Renal cortical epithelial cell (primary cell): Measurements from ENCODE around the gene FTCDNL1. TPM values are rescaled to one million over a fixed set of nuclear protein-coding genes. Genes with fewer than 3 reads are reported as not detected.

Experiments used
- DNase-seq: peaks from one replicate; pipeline ENCODE4 v3.0.0-alpha.2; 2011; ENCODE audit warnings: low read depth
- total RNA-seq: library from RNA; depleted of rRNA; stranded (reverse); fragments of >200 nt; gene quantifications from 2 replicates; pipeline ENCODE4 v1.2.3, GENCODE V29; 2014

Gene FTCDNL1
- total RNA-seq, 1 donor from 2014 or later = 2.8 TPM

DNA sequence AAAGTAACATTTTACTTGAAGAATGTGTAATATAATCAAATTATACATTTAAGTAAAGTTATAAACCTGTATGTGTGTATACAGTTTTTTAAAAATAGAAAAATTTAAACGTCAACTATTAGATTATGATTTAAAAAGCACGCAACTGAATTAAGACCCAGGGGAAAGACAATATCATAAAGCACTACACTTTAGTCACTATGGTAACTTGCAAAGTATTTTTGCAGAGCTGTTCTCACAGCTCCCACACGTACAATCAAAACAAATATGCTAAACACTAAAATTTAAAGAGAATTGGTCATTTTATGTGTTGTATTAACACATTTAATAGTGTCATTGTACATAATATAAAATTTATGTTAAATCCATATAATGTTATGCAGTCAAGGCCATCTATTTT is 59.7 kb downstream of the FTCDNL1 start:
- no peak for DNase-seq

DNA sequence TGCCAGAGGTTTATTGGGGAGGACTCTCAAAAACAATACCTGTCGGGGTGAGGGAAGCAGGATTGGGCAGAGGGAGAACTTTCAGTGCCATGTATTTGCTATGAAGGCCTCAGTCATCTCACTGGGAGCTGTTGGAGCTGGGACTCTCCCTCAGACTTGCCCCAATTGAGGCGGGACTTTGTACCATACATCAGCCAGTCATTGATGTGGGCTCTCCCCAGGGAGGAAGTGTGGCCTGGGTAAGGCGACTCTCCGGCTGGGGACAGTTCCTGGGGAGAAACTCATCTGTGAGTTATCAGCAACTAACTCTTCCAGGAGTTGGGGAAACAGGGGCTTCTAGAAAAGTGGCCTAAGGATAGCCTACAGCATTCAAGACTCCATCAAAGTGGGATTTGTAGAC is 66.5 kb downstream of the FTCDNL1 start:
- no peak for DNase-seq

DNA sequence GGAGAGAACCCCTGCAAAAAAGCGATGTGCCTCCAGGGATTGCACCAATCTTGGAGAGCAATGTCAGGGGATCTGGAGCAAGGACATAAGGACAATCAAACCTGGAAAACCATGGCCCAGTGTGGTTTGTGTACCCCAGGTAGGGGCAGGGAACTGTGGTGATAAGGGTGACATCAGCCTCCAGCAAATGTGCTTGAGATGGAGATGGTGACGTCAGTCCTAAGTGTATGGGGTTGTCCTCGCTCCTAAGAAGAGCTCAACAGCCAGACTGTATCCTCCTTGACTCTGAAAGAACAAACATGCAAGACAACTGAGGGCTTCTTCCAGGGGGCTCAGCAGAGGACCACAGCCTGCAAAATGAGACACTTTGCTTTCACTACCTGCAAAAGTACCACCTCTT is 71.4 kb downstream of the FTCDNL1 start:
- no peak for DNase-seq

DNA sequence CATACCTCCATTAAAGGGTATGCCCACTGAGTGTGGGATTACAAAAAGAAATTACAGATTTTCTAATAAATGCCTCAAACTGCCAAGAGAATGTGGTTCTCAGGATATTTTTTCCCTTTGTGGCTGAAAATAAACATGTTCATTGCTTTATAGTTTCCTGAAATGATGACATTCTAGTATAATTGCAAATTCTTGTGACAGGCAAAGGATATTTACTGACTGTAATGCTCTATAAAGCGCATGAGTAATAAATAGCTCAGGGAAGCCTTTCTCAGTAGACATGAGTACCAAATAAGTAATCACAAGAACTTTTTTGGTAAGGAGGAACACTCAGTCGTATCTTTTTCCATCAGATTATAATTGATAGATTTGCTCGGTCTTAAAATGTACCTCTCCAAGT is 72.3 kb downstream of the FTCDNL1 start:
- DNase-seq = no peak

DNA sequence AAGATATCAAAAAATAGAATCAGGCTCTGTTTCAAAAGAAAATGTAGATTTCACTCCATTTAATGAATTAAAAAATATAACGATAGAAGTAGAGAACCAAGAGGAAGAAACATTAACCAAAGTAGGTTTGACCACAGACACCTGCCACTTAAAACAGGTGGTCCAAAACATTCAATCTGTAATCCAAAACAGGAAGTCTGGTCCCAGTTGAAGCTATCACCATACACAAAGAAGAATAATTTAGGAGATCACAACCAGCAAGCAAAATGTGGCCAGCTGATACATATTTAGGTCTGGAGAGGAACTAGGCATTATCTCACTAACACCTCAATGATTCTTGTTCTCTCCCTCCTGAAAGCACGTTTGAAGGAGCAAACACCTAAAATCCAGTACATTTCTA is 73.1 kb downstream of the FTCDNL1 start:
- no peak for DNase-seq

DNA sequence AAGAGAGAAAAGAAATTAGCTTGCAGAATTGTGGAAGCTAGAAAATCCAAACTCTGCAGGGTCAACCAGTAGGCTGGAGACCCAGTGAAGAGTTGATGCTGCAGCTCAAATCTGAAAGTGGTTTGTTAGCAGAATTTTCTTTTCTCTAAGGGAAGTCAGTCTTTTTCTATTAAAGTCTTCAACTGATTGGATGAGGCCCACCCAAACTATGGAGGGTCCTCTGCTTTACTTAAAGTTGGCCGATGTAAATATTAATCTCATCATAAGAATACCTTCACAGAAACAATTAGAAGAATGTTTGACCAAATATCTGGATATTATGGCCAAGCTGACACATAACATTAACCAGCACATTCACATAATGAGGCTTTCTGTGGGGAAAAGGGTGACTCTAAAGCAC is 73.7 kb downstream of the FTCDNL1 start:
- no peak for DNase-seq

DNA sequence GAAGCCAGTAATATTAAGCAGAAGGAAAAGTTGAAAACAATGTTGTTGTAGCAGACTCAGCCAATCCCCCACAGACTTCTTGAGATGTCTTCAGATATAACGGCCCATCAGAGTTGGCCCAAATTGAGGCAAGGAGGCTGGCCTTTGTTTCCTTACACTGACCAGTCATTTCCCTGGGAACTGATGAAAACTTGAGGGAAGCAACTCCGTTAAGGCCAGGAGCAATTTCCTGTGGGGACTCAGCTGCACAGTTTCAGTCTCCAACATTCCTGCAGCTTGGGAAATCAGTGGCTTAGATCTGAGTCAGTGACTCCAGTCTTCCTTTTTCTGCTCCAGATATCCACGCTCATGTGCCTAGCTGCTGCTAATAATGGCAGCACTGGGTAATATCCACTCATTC is 75.7 kb downstream of the FTCDNL1 start:
- no peak for DNase-seq

DNA sequence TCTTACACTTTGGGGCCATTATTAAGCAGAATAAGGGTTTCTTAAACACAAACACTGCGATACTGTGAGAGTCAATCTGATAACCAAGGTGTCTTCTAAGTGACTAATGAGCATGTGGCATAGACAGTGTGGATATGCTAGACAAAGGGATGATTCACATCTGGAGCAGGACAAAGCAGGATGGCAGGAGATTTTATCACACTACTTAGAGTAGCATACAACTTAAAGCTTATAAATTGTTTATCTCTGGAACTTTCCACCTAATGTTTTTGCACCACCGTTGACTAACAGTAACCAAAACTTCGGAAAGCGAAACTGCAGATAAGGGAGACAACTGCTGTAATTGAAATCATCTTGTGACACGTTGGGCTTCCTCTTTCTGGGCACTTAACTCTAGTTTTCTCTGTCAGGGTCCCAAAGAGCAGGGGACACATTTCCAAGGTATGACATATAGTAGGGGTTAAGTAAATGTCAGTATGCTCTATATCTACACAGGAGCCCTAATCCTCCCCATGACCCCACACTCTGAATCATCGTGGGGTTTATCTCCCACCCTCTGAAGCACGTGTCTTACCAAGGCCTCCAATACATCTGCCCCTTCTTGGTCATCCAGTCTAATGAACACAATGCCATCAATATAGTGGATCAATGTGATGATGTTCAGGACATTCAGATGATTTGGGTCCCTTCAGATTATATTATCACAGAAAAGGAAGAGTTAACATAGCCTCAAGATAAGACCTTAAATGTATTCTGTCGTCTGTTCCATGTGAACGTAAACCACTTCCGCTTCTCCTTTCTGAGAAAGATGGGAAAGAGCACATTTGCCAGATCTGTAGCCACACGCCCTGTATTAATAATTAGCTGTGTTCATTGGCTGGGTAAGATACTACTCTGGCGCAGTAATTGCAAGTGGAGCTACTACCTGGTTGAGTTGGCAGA is 78.7 kb downstream of the FTCDNL1 start:
- DNase-seq = no peak

DNA sequence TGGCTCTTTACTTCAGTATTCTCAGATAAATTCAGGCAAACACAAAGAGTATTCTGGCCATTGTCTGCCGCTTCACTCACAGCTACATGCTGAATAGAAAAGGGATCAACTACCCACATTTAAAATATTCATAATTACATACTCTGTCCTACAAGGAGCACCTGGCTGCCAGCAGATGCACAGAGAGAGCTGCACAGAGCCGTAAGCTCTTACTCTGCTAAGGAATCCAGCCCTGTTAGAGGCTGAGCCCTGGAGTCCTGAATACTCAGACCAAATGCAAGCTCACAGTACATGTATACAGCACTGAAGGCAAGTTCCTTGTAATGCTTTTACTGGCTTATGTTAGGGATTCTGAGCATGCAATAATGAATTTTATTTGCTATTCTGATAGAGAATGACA is 80.3 kb downstream of the FTCDNL1 start:
- DNase-seq = no peak

DNA sequence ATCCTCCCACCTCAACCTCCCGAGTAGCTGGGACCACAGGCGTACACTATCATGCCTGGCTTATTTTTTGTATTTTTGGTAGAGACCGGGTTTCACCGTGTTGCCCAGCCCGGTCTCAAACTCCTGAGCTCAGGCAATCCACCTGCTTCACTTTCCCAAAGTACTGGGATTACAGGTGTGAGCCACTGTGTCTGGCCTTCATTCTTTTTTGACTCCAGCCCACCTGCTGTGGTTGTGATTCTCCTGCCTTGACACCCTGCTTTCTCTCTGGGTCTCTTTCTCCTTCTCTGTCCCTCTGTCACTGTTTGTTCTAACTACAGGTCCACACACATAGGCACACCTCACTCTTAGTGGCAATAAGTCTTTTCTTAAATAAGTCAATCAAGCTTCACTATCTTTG is 85.3 kb downstream of the FTCDNL1 start:
- no peak for DNase-seq

DNA sequence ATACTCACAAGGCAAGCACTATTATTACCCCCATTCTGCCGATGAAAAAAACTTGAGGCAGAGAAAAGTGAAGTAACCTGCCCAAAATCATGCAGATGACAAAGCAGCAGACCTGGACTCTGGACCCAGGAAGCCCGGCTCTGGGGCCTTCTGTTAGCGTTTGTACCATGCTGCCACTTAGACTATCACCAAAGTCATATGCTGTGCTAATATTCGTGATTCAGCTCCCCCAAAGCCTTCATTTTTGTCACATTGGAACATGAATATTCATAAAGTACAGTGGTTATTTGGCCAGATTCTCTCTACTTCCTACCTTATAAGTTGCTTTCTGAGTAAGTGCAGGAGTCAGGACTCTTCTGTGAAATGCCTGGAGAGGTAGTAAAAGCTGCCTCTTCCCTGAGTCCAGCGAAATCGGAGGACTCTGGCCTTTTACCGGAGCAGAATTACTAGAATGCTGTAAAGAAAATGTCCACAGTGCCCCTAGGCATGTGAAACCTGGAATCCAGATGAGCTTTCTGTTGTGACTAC is 86.7 kb downstream of the FTCDNL1 start:
- DNase-seq = no peak

DNA sequence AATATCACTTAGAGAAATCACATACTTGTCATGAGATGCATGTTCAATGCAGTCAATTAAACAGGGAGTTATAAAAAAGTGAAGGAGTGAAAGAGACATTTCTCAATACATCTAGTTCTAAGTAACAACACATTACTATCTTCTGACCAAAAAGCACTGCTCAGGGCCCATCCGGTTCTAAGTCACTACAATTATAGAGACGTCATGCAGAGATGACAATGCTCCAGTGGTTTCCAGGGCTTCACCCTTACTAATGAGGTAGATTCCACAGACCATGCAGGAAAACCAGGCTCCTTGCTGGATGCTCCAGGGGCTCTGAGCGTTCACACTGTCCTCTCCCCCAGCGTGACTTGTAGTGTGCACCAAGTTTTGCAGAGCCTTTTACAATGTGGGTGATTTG is 88.0 kb downstream of the FTCDNL1 start:
- no peak for DNase-seq

DNA sequence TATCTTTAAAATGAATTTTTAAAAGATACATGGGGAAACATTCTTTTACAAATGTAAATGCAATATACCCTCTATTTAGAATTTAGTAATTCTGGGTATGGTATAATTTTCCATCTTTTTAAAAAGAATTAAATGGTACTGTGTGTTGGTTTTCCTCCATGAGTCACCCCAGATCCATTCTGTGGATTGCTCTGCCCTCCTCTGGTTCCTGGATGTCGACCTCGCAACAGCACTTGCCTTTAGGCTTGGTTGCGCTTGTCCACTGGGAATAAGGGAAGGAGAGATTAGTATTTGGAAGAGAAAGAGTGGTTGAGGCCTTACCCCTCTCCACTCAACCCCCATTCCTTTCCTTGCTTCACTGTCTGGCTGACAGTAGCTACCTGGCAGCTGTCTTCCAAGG is 90.4 kb downstream of the FTCDNL1 start:
- no peak for DNase-seq

DNA sequence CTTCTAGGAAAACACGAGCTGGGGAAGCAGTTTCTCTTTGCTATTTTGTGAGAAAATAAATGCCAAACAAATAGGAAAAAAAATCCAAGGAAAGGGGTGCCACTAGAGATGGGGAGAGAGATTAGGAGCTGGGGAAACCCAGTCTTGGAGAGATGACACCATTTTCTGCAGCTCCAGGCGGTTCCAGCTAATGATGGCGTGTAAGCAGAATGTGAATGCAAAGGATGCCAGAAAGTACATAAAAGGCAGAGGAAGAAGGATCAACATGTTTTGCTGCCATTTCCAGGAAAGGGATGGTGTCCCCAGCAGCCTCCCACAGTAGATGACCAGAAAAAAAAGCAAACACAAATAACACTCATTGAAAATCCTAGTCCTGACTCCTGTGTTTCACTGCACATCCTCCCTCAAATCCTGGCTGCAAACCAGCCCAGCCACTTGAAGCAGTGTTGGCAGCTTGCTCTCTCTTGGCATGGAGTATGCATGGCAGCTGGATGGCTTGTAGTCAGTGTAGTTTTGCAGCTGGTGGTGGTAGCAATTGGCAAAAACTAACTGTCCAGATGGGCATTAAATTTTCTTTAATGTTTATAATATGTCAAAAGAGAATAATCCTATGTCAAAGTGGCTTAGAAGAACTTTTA is 93.6 kb downstream of the FTCDNL1 start:
- DNase-seq = no peak

DNA sequence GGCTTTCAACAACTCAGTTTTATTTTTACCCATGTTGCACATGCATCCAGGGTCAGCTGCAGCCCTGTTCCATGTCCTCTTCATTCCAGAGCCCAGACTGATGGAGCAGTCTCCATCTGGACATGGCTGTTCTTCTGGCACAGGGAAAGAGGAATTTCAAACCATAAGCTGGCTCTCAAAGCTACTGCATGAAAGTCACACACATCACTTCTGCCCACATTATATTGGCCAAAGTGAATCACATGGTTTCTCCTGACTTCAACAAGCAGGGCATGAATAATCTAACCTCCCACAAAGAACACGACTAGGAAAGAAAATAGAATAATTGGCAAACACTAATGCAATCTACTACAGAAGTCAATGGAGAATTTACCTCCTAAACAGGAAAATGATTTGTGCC is 94.2 kb downstream of the FTCDNL1 start:
- DNase-seq = no peak

DNA sequence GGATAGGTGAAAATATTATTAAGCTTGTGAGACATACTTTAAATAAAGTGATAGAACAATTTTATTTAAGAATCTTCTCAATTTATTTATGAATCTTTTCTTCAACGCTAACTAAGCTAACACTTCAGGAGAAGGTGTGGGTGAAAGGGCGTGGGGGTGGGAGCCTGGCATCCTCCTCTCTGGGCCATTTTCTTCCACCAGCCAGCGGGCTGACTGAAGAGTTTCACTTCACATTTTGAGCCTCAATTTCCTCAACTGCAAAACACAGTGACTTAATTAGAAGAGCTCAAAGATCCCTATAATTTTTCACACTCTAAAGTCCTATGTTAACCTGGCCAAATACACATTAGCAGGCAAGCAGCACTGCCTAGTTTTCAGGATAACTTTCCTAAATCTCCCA is 94.8 kb downstream of the FTCDNL1 start:
- DNase-seq = no peak

DNA sequence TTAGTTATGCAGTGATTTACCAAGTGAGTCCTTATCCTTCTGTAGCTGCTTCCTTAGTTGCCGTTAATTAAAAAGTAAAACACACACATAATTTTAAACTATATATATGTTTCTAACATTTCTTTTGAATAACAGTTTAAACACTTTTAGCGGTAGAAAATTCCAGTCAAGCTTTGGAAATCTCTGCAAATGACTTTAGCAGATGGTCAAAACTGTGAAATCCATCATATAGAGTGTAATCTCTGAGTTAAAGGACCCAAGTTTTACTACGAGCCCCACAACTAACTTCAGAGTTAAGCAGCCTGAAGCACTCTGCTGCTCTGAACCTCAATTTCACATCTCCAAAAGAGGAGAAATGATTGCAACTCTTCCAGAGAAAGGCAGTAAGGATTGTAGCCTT is 96.2 kb downstream of the FTCDNL1 start:
- no peak for DNase-seq

DNA sequence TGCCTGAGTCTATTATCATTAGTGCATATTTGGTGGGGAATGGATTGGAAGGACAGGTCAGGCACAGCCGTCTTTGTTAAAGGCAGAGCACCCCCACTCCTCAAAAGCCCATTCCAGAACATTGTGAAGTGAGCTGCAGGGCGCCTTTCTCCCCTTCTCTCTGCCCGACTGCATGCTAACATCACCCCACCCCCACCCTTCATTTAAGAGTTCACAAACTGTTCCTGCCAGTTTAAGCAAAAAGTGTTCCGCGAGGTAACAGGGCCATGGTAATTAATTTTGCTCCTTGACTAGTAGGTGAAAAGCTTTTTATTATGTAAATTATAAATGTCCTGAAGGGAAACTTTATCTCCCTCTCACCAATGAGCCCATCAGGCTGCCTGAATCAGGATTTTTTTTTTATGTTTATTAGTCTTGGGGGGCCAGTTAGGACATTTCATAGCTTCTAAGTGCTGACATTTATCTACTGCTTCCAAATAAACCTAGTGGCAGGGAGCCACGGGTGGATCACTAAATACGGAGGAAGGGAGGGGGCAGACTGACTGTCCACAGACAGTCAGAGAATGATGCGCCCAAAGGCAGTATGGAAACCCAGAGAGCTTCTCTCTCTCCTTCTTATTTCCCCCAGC is 99.4 kb downstream of the FTCDNL1 start:
- no peak for DNase-seq

DNA sequence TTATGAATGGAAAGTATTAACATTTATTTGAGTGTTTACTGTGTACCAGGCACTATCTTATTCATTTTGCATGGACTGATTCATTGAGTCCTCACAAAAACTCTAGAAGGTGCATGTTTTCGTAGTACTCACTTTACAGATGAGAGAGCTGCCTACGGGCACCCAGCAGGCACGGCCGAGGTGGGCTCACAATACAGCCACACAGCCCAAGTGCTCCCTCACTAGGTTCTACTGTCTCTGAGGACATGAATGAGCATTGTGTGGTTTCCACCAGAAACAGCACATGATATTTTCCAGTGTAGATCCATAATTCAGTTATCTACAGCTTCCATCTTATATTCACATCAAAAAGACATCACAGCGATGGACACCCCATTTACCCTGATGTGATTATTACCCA is 101.4 kb downstream of the FTCDNL1 start:
- no peak for DNase-seq

DNA sequence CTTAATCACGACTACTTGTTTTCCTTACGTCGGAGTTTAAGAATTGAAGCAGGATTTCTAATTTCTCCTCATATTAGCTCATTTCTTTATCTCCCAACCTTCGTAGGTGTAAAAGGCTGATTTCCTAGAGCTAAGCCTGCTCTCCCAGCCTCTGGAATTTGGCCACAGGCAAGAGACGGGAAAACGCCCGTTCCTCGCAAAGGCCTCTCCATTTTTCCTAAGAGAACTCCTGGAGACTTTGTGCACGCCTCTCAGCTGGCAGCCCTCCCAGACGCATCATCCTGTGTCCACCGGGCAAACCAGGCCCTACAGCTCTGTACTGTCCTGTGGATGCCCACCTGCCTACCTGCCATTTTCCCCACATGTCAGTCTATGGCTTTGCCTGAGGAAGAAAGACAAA is 106.3 kb downstream of the FTCDNL1 start:
- DNase-seq = no peak

DNA sequence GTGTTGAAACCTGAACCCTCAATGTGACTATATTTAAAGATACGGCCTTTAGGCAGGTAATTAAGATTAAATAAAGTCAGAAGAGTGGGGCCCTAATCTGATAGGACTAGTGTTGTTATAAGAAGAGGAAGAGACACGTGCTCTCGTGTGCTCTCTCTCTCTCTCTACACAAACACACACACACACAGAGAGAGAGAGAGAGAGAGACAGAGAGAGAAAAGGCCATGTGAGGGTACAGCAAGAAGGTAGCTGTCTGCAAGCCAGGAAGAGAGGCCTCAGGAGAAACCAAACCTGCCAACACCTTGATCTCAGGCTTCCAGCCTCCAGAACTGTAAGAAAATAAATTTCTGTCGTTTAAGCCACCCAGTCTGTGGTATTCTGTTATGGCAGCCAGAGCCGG is 106.7 kb downstream of the FTCDNL1 start:
- no peak for DNase-seq

DNA sequence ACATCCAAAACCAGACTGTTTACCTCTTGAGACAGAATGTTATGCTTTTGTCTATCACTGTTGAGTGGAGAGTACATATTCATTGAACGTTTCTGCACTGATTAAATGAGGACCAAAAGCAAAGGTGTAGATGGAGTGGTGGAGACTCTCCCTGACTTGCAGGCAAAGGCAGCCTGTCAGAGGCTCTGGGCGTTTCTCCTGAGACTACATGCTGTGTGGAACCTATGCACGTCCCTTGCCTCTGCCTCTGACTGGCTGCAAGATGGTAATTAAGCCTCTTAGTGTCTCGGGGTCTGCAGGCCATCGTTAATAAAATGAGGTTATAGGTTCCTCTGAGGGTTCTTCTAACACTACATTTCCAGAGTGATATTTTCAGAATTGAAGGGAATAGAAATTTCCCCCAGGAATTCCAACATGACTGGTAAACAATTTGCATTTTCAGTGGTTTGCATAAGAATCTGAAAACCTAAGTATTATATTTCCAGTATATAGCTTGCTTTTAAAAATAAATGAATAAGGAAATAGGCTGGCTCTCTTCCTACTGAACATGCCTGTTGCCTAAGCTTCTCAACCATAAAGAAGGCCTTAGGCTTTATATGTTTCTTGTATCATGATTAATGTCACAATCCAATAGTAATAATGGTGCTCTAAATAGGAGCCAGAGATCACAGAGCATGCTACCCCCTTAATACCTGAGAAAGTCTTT is 107.4 kb downstream of the FTCDNL1 start:
- DNase-seq = no peak
